ENCODE measurements around the gene PLPP3.

- TF ChIP-seq YY1 (IDR thresholded peaks at IDR 0.05; ENCODE audit: insufficient read depth, insufficient read length): no peak
- no peak for TF ChIP-seq SUZ12 (IDR thresholded peaks at IDR 0.05; ENCODE audit: extremely low read depth, insufficient read depth, insufficient read length)
These were observed 96.9 kb downstream of the PLPP3 start for GRCh38 chr1:56482486-56482885.

Measured in NT2/D1 (cell line).